ENCODE measurements around the gene KIF21A.
A peak's percentile ranks its signal among the peaks of the same experiment; 100 is the strongest.
"Not testable (repeated sequence)": the region's sequence is repeated elsewhere in the genome, so short reads cannot be mapped to it uniquely, and the experiment has no call there.

KIF21A gene, protein sequence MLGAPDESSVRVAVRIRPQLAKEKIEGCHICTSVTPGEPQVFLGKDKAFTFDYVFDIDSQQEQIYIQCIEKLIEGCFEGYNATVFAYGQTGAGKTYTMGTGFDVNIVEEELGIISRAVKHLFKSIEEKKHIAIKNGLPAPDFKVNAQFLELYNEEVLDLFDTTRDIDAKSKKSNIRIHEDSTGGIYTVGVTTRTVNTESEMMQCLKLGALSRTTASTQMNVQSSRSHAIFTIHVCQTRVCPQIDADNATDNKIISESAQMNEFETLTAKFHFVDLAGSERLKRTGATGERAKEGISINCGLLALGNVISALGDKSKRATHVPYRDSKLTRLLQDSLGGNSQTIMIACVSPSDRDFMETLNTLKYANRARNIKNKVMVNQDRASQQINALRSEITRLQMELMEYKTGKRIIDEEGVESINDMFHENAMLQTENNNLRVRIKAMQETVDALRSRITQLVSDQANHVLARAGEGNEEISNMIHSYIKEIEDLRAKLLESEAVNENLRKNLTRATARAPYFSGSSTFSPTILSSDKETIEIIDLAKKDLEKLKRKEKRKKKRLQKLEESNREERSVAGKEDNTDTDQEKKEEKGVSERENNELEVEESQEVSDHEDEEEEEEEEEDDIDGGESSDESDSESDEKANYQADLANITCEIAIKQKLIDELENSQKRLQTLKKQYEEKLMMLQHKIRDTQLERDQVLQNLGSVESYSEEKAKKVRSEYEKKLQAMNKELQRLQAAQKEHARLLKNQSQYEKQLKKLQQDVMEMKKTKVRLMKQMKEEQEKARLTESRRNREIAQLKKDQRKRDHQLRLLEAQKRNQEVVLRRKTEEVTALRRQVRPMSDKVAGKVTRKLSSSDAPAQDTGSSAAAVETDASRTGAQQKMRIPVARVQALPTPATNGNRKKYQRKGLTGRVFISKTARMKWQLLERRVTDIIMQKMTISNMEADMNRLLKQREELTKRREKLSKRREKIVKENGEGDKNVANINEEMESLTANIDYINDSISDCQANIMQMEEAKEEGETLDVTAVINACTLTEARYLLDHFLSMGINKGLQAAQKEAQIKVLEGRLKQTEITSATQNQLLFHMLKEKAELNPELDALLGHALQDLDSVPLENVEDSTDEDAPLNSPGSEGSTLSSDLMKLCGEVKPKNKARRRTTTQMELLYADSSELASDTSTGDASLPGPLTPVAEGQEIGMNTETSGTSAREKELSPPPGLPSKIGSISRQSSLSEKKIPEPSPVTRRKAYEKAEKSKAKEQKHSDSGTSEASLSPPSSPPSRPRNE (N-terminal part only)

DNA sequence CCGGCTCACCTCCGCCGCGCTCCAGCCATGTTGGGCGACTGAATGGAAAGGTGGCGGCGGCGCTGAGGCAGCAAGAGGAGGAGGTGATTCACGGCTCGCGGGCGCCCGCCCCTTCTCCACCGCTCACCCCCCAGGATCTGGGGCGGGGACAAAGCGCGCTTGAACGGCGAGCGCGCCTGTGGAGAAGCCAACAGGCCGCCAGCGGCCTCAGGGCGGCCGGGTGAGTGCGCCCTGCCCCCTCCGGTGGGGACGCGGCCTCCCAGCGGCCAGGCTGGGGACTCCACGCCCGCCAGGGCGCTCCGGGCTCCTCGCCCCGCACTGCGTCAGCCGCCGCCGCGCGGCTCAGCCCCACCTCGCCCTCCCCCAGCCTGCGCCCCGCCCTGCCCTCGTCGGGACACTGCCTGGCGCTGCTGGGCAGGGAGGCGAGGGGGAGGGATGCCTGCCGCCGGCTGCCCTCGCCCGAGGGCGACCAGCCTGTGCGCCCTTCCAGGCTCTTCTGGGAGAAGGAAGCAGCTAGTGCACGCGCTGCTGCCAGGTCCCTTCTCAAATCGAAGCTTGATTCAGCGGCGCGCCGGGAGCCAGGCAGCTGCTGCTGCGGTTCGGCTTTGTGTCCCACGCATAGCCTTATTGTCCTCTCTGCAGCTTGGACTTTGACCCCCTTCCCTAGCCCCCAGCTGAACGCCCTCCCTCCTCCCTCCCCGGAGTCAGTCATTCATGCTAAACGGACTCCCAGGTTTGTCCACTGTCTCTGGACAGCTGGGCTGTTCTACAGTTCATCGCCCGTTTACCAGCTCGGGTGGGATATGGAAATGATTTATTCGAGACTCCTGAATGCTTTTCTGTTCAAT lies at the start of gene KIF21A:
KIF21A (minus strand) TSS at position 40 of the 848 bp plus-strand sequence. CDS start 150 bp downstream, outside the sequence.
- DNase-seq: peak; percentile 86

- peak; percentile 42 for DNase-seq
These were observed 47.8 kb upstream of the KIF21A start for GRCh38 chr12:39490500-39491282.

GRCh38 chr12:39483597-39483996 lies 40.7 kb upstream of the KIF21A start:
- DNase-seq: no peak

DNA sequence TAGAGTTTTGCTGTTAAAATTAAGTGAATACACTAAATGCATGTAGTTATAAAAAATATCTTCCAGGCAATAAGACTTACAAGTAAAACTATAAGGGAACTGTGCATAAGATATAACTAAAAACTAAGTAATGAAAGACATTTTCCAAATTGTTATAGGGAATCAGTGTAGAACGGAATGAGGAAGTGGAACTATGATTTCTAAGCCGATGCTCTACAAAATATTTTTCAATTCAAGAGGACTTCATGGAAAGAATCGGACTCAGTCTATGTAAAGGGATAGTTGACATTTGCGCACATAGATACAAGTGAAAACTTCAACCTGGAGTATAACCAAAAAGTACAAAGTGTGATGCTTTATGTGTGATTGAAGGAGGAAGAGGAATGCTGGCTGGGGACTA lies 40.1 kb upstream of the KIF21A start:
- no peak for DNase-seq

DNA sequence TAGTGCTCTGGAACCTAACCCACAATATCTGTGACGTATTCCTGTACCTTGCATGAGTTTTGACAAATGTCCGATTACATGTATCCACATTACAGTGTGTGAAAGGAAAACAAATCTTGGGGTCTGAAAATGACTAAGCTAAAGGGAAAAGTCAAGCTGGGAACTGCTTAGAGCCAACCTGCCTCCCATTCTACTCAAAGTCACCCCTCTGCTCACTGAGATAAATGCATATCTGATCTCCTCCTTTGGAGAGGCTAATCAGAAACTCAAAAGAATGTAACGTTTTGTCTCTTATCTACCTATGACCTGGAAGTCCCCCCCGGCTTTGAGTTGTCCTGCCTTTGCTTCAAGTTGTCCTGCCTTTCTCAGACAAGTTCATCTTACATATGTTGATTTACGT lies 34.0 kb upstream of the KIF21A start:
- DNase-seq: no peak

DNA sequence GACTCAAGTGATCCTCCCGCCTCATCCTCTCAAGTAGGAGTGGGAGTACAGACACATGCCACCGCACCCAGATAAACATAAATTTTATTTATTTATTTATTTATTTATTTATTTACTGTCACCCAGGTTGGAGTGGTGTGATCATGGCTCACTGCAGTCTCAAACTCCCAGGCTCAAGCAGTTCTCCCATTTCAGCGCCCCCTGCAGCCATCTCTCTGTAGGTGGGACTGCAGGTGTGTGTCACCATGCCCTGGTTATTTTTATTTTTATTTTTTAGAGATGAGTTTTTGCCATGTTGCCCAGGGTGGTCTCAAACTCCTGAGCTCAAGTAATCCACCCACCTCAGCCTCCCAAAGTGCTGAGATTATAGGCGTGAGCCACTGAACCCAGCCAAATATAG lies 33.2 kb upstream of the KIF21A start:
- DNase-seq: no peak

GRCh38 chr12:39475136-39475535 lies 32.2 kb upstream of the KIF21A start:
- DNase-seq: not testable (repeated sequence)

- peak; percentile 30 for DNase-seq
These were observed 24.5 kb upstream of the KIF21A start for GRCh38 chr12:39467432-39467870.

GRCh38 chr12:39464976-39465695 lies 22.2 kb upstream of the KIF21A start:
- no peak for DNase-seq

- no peak for DNase-seq
These were observed 18.1 kb upstream of the KIF21A start for GRCh38 chr12:39461059-39461458.

GRCh38 chr12:39459027-39459434 lies 16.1 kb upstream of the KIF21A start:
- no peak for DNase-seq

- no peak for DNase-seq
These were observed 9.1 kb upstream of the KIF21A start for GRCh38 chr12:39451977-39452376.

DNA sequence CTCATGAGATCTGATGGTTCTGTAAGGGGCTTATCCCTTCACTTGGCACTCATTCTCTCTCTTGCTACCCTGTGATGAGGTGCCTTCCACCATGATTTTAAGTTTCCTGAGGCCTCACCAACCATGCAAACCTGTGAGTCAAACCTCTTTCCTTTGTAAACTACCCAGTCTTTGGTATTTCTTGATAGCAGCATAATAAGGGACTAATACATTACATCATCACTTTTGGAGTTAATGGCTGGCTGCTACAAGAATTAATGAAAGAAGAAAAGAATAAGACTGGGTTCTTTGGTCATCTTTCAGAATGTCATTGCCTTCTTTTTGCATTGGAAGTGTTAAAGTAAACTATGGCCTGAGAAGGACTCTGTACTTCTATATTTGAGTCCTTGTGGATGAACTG lies 5.1 kb upstream of the KIF21A start:
- DNase-seq: no peak

GRCh38 chr12:39443929-39444209 lies 949 bp upstream of the KIF21A start:
- no peak for DNase-seq

- DNase-seq: no peak
These were observed 164 bp downstream of the KIF21A start for GRCh38 chr12:39442831-39443080.

GRCh38 chr12:39441963-39442830 lies 723 bp downstream of the KIF21A start:
- peak; percentile 83 for DNase-seq

GRCh38 chr12:39441189-39441962 lies 1.5 kb downstream of the KIF21A start:
- no peak for DNase-seq

DNA sequence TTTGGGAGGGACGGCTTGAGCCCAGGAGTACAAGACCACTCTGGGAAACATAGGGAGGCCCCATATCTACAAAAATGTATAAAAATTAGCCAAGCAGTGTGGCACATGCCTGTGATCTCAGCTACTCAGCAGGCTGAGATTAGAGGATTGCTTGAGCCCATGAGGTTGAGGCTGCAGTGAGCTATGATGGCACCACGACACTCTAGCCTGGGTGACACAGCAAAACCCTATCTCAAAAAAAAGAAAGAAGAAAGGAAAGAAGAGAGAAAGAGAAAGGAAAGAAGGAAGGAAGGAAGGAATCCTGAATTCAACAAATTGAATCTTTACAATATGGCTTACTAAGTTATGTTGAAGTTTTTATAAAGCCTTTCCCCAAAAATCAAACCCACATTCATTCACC lies 2.1 kb downstream of the KIF21A start:
- no peak for DNase-seq

DNA sequence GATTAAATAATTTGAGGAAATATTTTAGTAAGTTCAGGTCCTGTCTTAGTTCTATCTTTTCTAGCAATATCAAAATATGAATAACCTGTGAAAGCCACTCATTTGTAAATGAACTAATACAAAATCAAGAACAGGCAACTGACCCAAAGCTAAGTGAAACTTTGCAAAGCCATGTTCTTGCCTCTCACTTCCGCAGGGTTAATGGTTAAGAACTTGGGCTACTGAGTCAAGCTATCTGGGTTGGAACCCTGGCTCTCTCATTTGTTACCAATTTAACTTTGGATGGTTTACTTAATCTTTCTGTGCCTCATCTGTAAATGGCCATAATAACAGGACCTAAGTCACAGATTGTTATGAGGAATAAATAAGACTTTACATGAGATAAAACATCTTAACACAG lies 2.8 kb downstream of the KIF21A start:
- no peak for DNase-seq
